ENCODE measurements around the gene LEMD2. TPM values are rescaled to one million over a fixed set of nuclear protein-coding genes. Genes with fewer than 3 reads are reported as not detected.

LEMD2 gene
- total RNA-seq, 1 donor from 2014 or later, result 53.6 TPM

- peaks cover 11% of the 10 kb centered on the region for H3K4me1 ChIP-seq
- ATAC-seq, result no peak
- H3K27ac ChIP-seq, result no peak overlapping the region
- no peaks in the 10 kb centered on the region for H3K36me3 ChIP-seq
- intact Hi-C loops (cut with DNase I), result no loop called here
- DNase-seq, result no peak
- TF ChIP-seq CTCF (IDR thresholded peaks at IDR 0.05), result no peak
- H3K4me3 ChIP-seq, result no peak overlapping the region
- H3K27me3 ChIP-seq (ENCODE audit: low read depth), result peaks cover 5% of the 10 kb centered on the region
- no peaks in the 10 kb centered on the region for H3K9me3 ChIP-seq
These were observed 46.1 kb downstream of the LEMD2 start for GRCh38 chr6:33742837-33743236.

DNA sequence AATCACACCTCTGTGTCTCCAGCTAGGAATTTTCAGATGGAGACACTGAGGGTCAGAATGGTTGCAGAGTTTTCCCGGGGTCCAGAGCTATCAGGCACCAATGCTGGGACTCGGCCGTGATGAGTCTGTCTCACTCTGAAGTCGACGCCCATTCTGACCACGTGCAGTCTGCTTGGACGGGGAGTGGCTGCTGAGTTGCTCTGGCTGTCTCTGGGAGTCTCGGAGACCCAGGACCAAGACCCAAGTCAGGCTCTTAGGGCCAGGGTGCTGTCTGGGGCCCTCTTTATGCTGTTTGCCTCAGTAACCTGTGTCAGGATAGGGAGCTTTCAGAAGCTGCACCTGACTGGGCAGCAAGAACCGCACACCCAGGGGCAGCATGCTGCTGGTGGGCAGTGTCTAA, 46.8 kb downstream of the LEMD2 start:
- H3K27ac ChIP-seq, result no peak overlapping the region

GRCh38 chr6:33740794-33741193, 48.1 kb downstream of the LEMD2 start:
- ATAC-seq (no peak), DNase-seq (no peak)
- Histone ChIP-seq H3K4me3 (no peak overlapping the region), H3K4me1 (peaks cover 11% of the 10 kb centered on the region), H3K27me3 (ENCODE audit: low read depth) (peaks cover 5% of the 10 kb centered on the region), H3K36me3 (no peaks in the 10 kb centered on the region), H3K27ac (no peak overlapping the region), H3K9me3 (no peaks in the 10 kb centered on the region)
- intact Hi-C loops (cut with DNase I), result no loop called here
- TF ChIP-seq CTCF (IDR thresholded peaks at IDR 0.05), result no peak

More for the DNA sequence above, 46.8 kb downstream of the LEMD2 start:
- no peak for DNase-seq
- H3K36me3 ChIP-seq, result no peaks in the 10 kb centered on the region
- no peaks in the 10 kb centered on the region for H3K9me3 ChIP-seq
- TF ChIP-seq CTCF (IDR thresholded peaks at IDR 0.05), result no peak
- no peak overlapping the region for H3K4me3 ChIP-seq
- peaks cover 5% of the 10 kb centered on the region for H3K27me3 ChIP-seq (ENCODE audit: low read depth)
- no peak for ATAC-seq
- intact Hi-C loops (cut with DNase I), result no loop called here
- H3K4me1 ChIP-seq, result peaks cover 11% of the 10 kb centered on the region

GRCh38 chr6:33740204-33740608, 48.7 kb downstream of the LEMD2 start:
- Histone ChIP-seq H3K9me3 (no peaks in the 10 kb centered on the region), H3K27ac (no peak overlapping the region), H3K4me3 (no peak overlapping the region), H3K36me3 (no peaks in the 10 kb centered on the region), H3K4me1 (peaks cover 11% of the 10 kb centered on the region), H3K27me3 (ENCODE audit: low read depth) (peaks cover 5% of the 10 kb centered on the region)
- ATAC-seq (no peak), DNase-seq (no peak)
- intact Hi-C loops (cut with DNase I), result no loop called here
- TF ChIP-seq CTCF (IDR thresholded peaks at IDR 0.05), result no peak

DNA sequence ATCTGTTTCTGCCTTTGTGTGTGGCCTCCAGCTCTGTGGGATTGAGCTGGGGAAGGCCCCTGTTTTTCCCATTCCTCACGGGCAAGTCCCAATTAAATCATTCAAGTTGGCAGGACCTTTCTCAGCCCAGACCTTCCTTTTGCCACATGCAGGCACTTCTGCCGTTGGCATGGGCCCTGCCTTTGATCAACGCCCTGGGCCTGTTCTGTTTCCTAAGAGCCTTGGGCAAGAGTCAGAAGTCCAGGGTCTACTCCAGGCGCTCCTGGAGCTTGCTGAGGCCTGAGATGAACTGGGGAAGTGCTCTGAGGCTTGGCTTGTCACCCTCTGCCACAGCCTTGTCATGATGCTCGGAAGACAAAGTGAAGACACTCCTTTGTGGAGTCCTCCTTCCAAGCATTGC, 49.4 kb downstream of the LEMD2 start:
- intact Hi-C loops (cut with DNase I), result no loop called here
- H3K27ac ChIP-seq, result no peak overlapping the region
- no peak for TF ChIP-seq CTCF (IDR thresholded peaks at IDR 0.05)

DNA sequence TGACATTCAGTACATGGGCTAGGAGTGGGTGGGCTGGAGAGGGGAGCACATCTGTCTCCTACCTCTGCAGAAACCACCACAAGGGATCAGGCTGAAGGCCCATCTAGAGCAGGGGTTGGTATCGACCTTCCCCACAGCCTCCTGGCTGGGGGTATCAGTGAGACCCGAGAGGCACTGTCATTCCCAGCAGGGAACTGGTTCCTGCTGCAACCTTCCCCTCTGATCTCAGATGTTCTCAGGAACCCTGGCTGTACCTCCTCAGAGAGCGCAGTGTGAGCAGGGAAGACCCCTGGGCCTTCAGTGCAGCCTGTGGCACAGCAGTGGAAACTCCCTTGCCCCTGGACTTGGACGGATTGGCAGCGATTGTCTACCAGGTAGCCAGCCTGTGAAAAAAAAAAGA, 50.1 kb downstream of the LEMD2 start:
- intact Hi-C loops (cut with DNase I), result no loop called here
- H3K27ac ChIP-seq, result no peak overlapping the region
- DNase-seq (no peak), ATAC-seq (no peak)
- no peaks in the 10 kb centered on the region for H3K36me3 ChIP-seq
- no peak for TF ChIP-seq CTCF (IDR thresholded peaks at IDR 0.05)
- no peaks in the 10 kb centered on the region for H3K9me3 ChIP-seq
- H3K4me3 ChIP-seq, result no peak overlapping the region
- H3K27me3 ChIP-seq (ENCODE audit: low read depth), result peaks cover 1% of the 10 kb centered on the region
- peaks cover 1% of the 10 kb centered on the region for H3K4me1 ChIP-seq

More for the DNA sequence above, 49.4 kb downstream of the LEMD2 start:
- ATAC-seq (no peak), DNase-seq (no peak)
- Histone ChIP-seq H3K9me3 (no peaks in the 10 kb centered on the region), H3K27me3 (ENCODE audit: low read depth) (peaks cover 5% of the 10 kb centered on the region), H3K4me3 (no peak overlapping the region), H3K36me3 (no peaks in the 10 kb centered on the region), H3K4me1 (peaks cover 8% of the 10 kb centered on the region)

Data from lower lobe of right lung (tissue), 2 donors.